UCSD-AML1 (cell line): ENCODE results near the gene LIMCH1.
"Not testable (repeated sequence)": the region's sequence is repeated elsewhere in the genome, so short reads cannot be mapped to it uniquely, and the experiment has no call there.

ENCODE experiments used
- DNase-seq: peaks from one replicate; lab custom pipeline; 2025; ENCODE audit not compliant: unreplicated experiment; lab: John Stamatoyannopoulos, UW

The LIMCH1 gene

GRCh38 chr4:41668024-41668423 is 130.1 kb downstream of the LIMCH1 start:
- no peak for DNase-seq

- no peak for DNase-seq
These were observed 132.6 kb downstream of the LIMCH1 start for GRCh38 chr4:41670530-41670929.

GRCh38 chr4:41670982-41671381 is 133.0 kb downstream of the LIMCH1 start:
- no peak for DNase-seq

GRCh38 chr4:41678086-41678816 is 140.3 kb downstream of the LIMCH1 start:
- DNase-seq, result no peak

- DNase-seq, result no peak
These were observed 141.0 kb downstream of the LIMCH1 start for GRCh38 chr4:41678951-41679350.

GRCh38 chr4:41679991-41680390 is 142.0 kb downstream of the LIMCH1 start:
- DNase-seq, result no peak

- DNase-seq, result no peak
These were observed 143.1 kb downstream of the LIMCH1 start for GRCh38 chr4:41681054-41681453.

- no peak for DNase-seq
These were observed 145.4 kb downstream of the LIMCH1 start for GRCh38 chr4:41683326-41683725.

GRCh38 chr4:41686893-41687292 is 148.9 kb downstream of the LIMCH1 start:
- no peak for DNase-seq

- DNase-seq, result no peak
These were observed 150.0 kb downstream of the LIMCH1 start for GRCh38 chr4:41687971-41688370.

GRCh38 chr4:41692717-41693345 is 154.9 kb downstream of the LIMCH1 start:
- peak; percentile 42 for DNase-seq

GRCh38 chr4:41693629-41694028 is 155.7 kb downstream of the LIMCH1 start:
- no peak for DNase-seq

GRCh38 chr4:41696131-41696530 is 158.2 kb downstream of the LIMCH1 start:
- no peak for DNase-seq

GRCh38 chr4:41696763-41697162 is 158.8 kb downstream of the LIMCH1 start:
- DNase-seq, result no peak

GRCh38 chr4:41701983-41702382 is 164.0 kb downstream of the LIMCH1 start:
- no peak for DNase-seq

- no peak for DNase-seq
These were observed 164.8 kb downstream of the LIMCH1 start for GRCh38 chr4:41702770-41703169.

- no peak for DNase-seq
These were observed 165.8 kb downstream of the LIMCH1 start for GRCh38 chr4:41703785-41704184.

- no peak for DNase-seq
These were observed 172.0 kb downstream of the LIMCH1 start for GRCh38 chr4:41709844-41710481.

GRCh38 chr4:41711654-41712053 is 173.7 kb downstream of the LIMCH1 start:
- DNase-seq, result not testable (repeated sequence)

- no peak for DNase-seq
These were observed 174.5 kb downstream of the LIMCH1 start for GRCh38 chr4:41712425-41712824.

- DNase-seq, result no peak
These were observed 175.8 kb downstream of the LIMCH1 start for GRCh38 chr4:41713768-41714167.

- no peak for DNase-seq
These were observed 176.5 kb downstream of the LIMCH1 start for GRCh38 chr4:41714364-41715000.
